WTC11 (cell line): ENCODE measurements around the gene NKG7. TPM values are rescaled to one million over a fixed set of nuclear protein-coding genes. Genes with fewer than 3 reads are reported as not detected.

Source experiments
- ATAC-seq: fragments of 200-7000 bp; cut with Tn5 transposase; 2 replicates; pipeline ENCODE4 v1.10.0; 2021; ENCODE audit warnings: mild to moderate bottlenecking, moderate library complexity
- CTCF ChIA-PET: fragments of 300-600 bp; sonication (Branson Sonifier 250); formaldehyde crosslinking; loops from one replicate; lab custom pipeline; 2021; ENCODE audit warnings: antibody characterized with exemption; lab: Charles Lee
- POLR2A ChIA-PET: fragments of 350-600 bp; sonication (Branson Sonifier 250); formaldehyde crosslinking; loops from one replicate; lab custom pipeline; 2021; ENCODE audit warnings: antibody characterized with exemption; lab: Charles Lee
- DNase-seq: peaks from one replicate; pipeline ENCODE4 v3.0.0; 2021; ENCODE audit warnings: low spot score
- H3K27ac Mint-ChIP-seq: 2 replicates; pipeline ENCODE4 v1.8.0; 2021; ENCODE audit warnings: mixed read lengths
- H3K27me3 Mint-ChIP-seq: 2 replicates; pipeline ENCODE4 v1.8.0; 2021; ENCODE audit warnings: low read depth, mild to moderate bottlenecking, moderate library complexity, mixed read lengths
- H3K36me3 Mint-ChIP-seq: 2 replicates; pipeline ENCODE4 v1.8.0; 2021; ENCODE audit warnings: mixed read lengths
- H3K4me1 Mint-ChIP-seq: 2 replicates; pipeline ENCODE4 v1.8.0; 2022; ENCODE audit warnings: mixed read lengths
- H3K4me3 Mint-ChIP-seq: 2 replicates; pipeline ENCODE4 v1.8.0; 2021; ENCODE audit warnings: mild to moderate bottlenecking, moderate library complexity, mixed read lengths
- H3K9me3 Mint-ChIP-seq: 2 replicates; pipeline ENCODE4 v1.8.0; 2021; ENCODE audit warnings: mixed read lengths
- CDX4 ChIP-seq: fragments of 250-450 bp; sonication (Bioruptor Pico); IDR thresholded peaks from 2 replicates; pipeline ENCODE4 v1.9.0; 2021; ENCODE audit warnings: moderate library complexity, mild to moderate bottlenecking, inconsistent platforms, borderline replicate concordance
- ELF4 ChIP-seq: sonication (generic); formaldehyde crosslinking; IDR thresholded peaks from 2 replicates; pipeline ENCODE4 v1.8.1; 2022; ENCODE audit warnings: low read depth, mild to moderate bottlenecking, moderate library complexity, missing genetic modification reagents
- FOXP4 ChIP-seq: sonication (generic); formaldehyde crosslinking; IDR thresholded peaks from 2 replicates; pipeline ENCODE4 v1.8.0; 2022; ENCODE audit warnings: mild to moderate bottlenecking, missing genetic modification reagents
- GABPB1 ChIP-seq: sonication (generic); formaldehyde crosslinking; IDR thresholded peaks from 2 replicates; pipeline ENCODE4 v1.8.1; 2023; ENCODE audit warnings: mild to moderate bottlenecking, missing genetic modification reagents
- HMGXB4 ChIP-seq: sonication (generic); formaldehyde crosslinking; IDR thresholded peaks from 2 replicates; pipeline ENCODE4 v1.8.1; 2023; ENCODE audit warnings: mild to moderate bottlenecking, moderate library complexity, missing genetic modification reagents
- KAT7 ChIP-seq: sonication (generic); formaldehyde crosslinking; IDR thresholded peaks from 2 replicates; pipeline ENCODE4 v1.8.1; 2023; ENCODE audit warnings: missing genetic modification reagents, mild to moderate bottlenecking, borderline replicate concordance
- NFYB ChIP-seq: sonication (generic); formaldehyde crosslinking; conservative IDR thresholded peaks from 2 replicates; pipeline ENCODE4 v1.8.0; 2022; ENCODE audit warnings: low read depth, missing genetic modification reagents
- NR2C2 ChIP-seq: sonication (generic); formaldehyde crosslinking; IDR thresholded peaks from 2 replicates; pipeline ENCODE4 v1.8.0; 2022; ENCODE audit warnings: mild to moderate bottlenecking, missing genetic modification reagents
- SOX15 ChIP-seq: fragments of 250-450 bp; sonication (Bioruptor Pico); IDR thresholded peaks from 2 replicates; pipeline ENCODE4 v1.9.0; 2021; ENCODE audit warnings: mild to moderate bottlenecking
- STAT6 ChIP-seq: sonication (generic); formaldehyde crosslinking; conservative IDR thresholded peaks from 2 replicates; pipeline ENCODE4 v1.8.1; 2023; ENCODE audit warnings: mild to moderate bottlenecking, low read depth, missing genetic modification reagents, moderate library complexity
- TEAD1 ChIP-seq: sonication (generic); formaldehyde crosslinking; IDR thresholded peaks from 2 replicates; pipeline ENCODE4 v1.8.0; 2022; ENCODE audit warnings: mild to moderate bottlenecking, missing genetic modification reagents
- ZNF138 ChIP-seq: sonication (generic); formaldehyde crosslinking; conservative IDR thresholded peaks from 2 replicates; pipeline ENCODE4 v1.8.1; 2022; ENCODE audit warnings: mild to moderate bottlenecking, moderate library complexity, missing genetic modification reagents
- ZNF219 ChIP-seq: sonication (generic); formaldehyde crosslinking; IDR thresholded peaks from 2 replicates; pipeline ENCODE4 v1.8.0; 2023; ENCODE audit warnings: missing genetic modification reagents, mild to moderate bottlenecking, borderline replicate concordance
- ZNF423 ChIP-seq: fragments of 250-450 bp; sonication (Bioruptor Pico); IDR thresholded peaks from 2 replicates; pipeline ENCODE4 v2.1.2; 2022; ENCODE audit warnings: mild to moderate bottlenecking, moderate library complexity
- total RNA-seq: library from RNA; stranded (reverse); gene quantifications from 3 replicates; pipeline ENCODE4 v1.2.3, GENCODE V29; 2021

Gene NKG7
- total RNA-seq, 1 experiment from 2014 or later = 0.63 TPM

GRCh38 chr19:51389143-51389542 is 16.7 kb upstream of the NKG7 start:
- DNase-seq = no peak
- no peaks in the 10 kb centered on the region for H3K9me3 Mint-ChIP-seq
- H3K27me3 Mint-ChIP-seq = no peaks in the 10 kb centered on the region; the same call in 1 of the 2 replicates
- no peaks in the 10 kb centered on the region for H3K36me3 Mint-ChIP-seq
- no peak overlapping the region for H3K4me3 Mint-ChIP-seq
- H3K4me1 Mint-ChIP-seq = peaks cover 22% of the 10 kb centered on the region
- no peak for ATAC-seq
- ChIA-PET POLR2A (no interaction called here), CTCF (interaction anchor here (0.6 kb wide), 1 partner anchor 8 kb away, joined by 3 read pairs; no protein-coding TSS in a partner anchor)
- 0 out of 2 replicates have a peak, but pooled peaks have one; percentile 48 for TF ChIP-seq GABPB1
- no peak for TF ChIP-seq SOX15 (CRISPR knock-in tag)
- TF ChIP-seq KAT7 (CRISPR knock-in tag) = no peak
- H3K27ac Mint-ChIP-seq = no peak overlapping the region

- Mint-ChIP-seq H3K27ac (no peak within 1 kb of the TSS), H3K27me3 (peaks cover 2% of the 10 kb centered on the region)
- TF ChIP-seq ZNF423 (no peak), CDX4 (no peak), GABPB1 (peak; percentile 73; the same call in 1 of the 2 replicates)
- TF ChIP-seq, all 79 proteins: peak for 1
- CTCF ChIA-PET = interaction anchor here (1.0 to 1.5 kb wide), 3 partner anchors 10 to 92 kb away, joined by 3 to 4 read pairs (median 3); no protein-coding TSS in a partner anchor
- H3K36me3 Mint-ChIP-seq = no peaks in the 10 kb centered on the region
- no peaks in the 10 kb centered on the region for H3K9me3 Mint-ChIP-seq
- DNase-seq (no peak), ATAC-seq (no peak)
- POLR2A ChIA-PET = interaction anchor here (1.0 kb wide), 1 partner anchor 20 kb away, joined by 4 read pairs; no protein-coding TSS in a partner anchor
- no peak within 1 kb of the TSS for H3K4me3 Mint-ChIP-seq
- peaks cover 19% of the 10 kb centered on the region for H3K4me1 Mint-ChIP-seq
Observed at GRCh38 chr19:51387924-51388389, 15.5 kb upstream of the NKG7 start, which contains the start of gene LIM2. TSS of gene LIM2 (minus strand) at chr19:51387974. CDS start at chr19:51387443, 531 bp downstream.

GRCh38 chr19:51386882-51387520 is 14.5 kb upstream of the NKG7 start:
- DNase-seq (no peak), ATAC-seq (no peak)
- Mint-ChIP-seq H3K4me3 (no peak overlapping the region), H3K27me3 (peaks cover 2% of the 10 kb centered on the region), H3K4me1 (peaks cover 17% of the 10 kb centered on the region), H3K9me3 (peaks cover 6% of the 10 kb centered on the region), H3K27ac (no peak overlapping the region), H3K36me3 (no peaks in the 10 kb centered on the region; the same call in 1 of the 2 replicates)
- ChIA-PET POLR2A (no interaction called here), CTCF (interaction anchor here (1.5 kb wide), 1 partner anchor 48 kb away, joined by 3 read pairs; no protein-coding TSS in a partner anchor)
- TF ChIP-seq NR2C2 (CRISPR knock-in tag) (no peak), STAT6 (no peak), ZNF219 (CRISPR knock-in tag) (no peak), ELF4 (CRISPR knock-in tag) (no peak), HMGXB4 (CRISPR knock-in tag) (no peak), ZNF138 (CRISPR knock-in tag) (no peak), FOXP4 (no peak), NFYB (CRISPR knock-in tag) (no peak), TEAD1 (CRISPR knock-in tag) (no peak)
